Measurements from ENCODE around the gene CRABP2.

CRABP2 gene

GRCh38 chr1:156669794-156670193, 35.6 kb downstream of the CRABP2 start:
- no peak overlapping the region for H3K27ac ChIP-seq
- no peak for TF ChIP-seq CTCF (conservative IDR thresholded peaks at IDR 0.05)
- no peak for TF ChIP-seq ZFX (IDR thresholded peaks at IDR 0.05)

GRCh38 chr1:156668801-156669637, 36.4 kb downstream of the CRABP2 start:
- TF ChIP-seq ZFX (IDR thresholded peaks at IDR 0.05) (no peak), CTCF (conservative IDR thresholded peaks at IDR 0.05) (no peak)
- H3K27ac ChIP-seq, result no peak overlapping the region

- no peak overlapping the region for H3K27ac ChIP-seq
- TF ChIP-seq ZFX (IDR thresholded peaks at IDR 0.05), result no peak
- no peak for TF ChIP-seq CTCF (conservative IDR thresholded peaks at IDR 0.05)
Measured at GRCh38 chr1:156667968-156668709, 37.2 kb downstream of the CRABP2 start.

- no peak overlapping the region for H3K27ac ChIP-seq
- TF ChIP-seq ZFX (IDR thresholded peaks at IDR 0.05) (no peak), CTCF (conservative IDR thresholded peaks at IDR 0.05) (no peak)
Measured at GRCh38 chr1:156667610-156667967, 37.8 kb downstream of the CRABP2 start.

GRCh38 chr1:156666862-156667609, 38.3 kb downstream of the CRABP2 start:
- H3K27ac ChIP-seq, result no peak overlapping the region
- TF ChIP-seq CTCF (conservative IDR thresholded peaks at IDR 0.05) (no peak), ZFX (IDR thresholded peaks at IDR 0.05) (no peak)

- TF ChIP-seq CTCF (conservative IDR thresholded peaks at IDR 0.05) (no peak), ZFX (IDR thresholded peaks at IDR 0.05) (no peak)
- H3K27ac ChIP-seq, result no peak overlapping the region
Measured at GRCh38 chr1:156665539-156665938, 39.8 kb downstream of the CRABP2 start.
